Measurements from ENCODE around the gene DNAJC4.

GRCh38 chr11:64227405-64227956 is 2.9 kb upstream of the DNAJC4 start:
- TF ChIP-seq POLR2AphosphoS5 (IDR thresholded peaks at IDR 0.05; ENCODE audit: low read depth, low read length) (no peak), CTCF (IDR thresholded peaks at IDR 0.05; ENCODE audit: control extremely low read depth in 1 of 3, insufficient read depth in 1 of 3, low read depth in 1 of 3, low read length in 3 of 3) (no peak), SIRT6 (IDR thresholded peaks at IDR 0.05; ENCODE audit: low read length) (no peak), HDAC6 (IDR thresholded peaks at IDR 0.05; ENCODE audit: low read depth, low read length) (no peak), POLR2A (IDR thresholded peaks at IDR 0.05; ENCODE audit: control extremely low read depth in 1 of 2, low read depth in 2 of 2, low read length in 2 of 2) (no peak), CREB1 (IDR thresholded peaks at IDR 0.05) (no peak), JUND (IDR thresholded peaks at IDR 0.05; ENCODE audit: low read length) (no peak)

All from H1 (cell line).